ENCODE measurements around the gene MCRIP2. TPM values are rescaled to one million over a fixed set of nuclear protein-coding genes. Genes with fewer than 3 reads are reported as not detected.
A peak's percentile ranks its signal among the peaks of the same experiment; 100 is the strongest.

MCRIP2 gene
- total RNA-seq, 2 donors from 2014 or later = 12.2 to 42.2 TPM

DNA sequence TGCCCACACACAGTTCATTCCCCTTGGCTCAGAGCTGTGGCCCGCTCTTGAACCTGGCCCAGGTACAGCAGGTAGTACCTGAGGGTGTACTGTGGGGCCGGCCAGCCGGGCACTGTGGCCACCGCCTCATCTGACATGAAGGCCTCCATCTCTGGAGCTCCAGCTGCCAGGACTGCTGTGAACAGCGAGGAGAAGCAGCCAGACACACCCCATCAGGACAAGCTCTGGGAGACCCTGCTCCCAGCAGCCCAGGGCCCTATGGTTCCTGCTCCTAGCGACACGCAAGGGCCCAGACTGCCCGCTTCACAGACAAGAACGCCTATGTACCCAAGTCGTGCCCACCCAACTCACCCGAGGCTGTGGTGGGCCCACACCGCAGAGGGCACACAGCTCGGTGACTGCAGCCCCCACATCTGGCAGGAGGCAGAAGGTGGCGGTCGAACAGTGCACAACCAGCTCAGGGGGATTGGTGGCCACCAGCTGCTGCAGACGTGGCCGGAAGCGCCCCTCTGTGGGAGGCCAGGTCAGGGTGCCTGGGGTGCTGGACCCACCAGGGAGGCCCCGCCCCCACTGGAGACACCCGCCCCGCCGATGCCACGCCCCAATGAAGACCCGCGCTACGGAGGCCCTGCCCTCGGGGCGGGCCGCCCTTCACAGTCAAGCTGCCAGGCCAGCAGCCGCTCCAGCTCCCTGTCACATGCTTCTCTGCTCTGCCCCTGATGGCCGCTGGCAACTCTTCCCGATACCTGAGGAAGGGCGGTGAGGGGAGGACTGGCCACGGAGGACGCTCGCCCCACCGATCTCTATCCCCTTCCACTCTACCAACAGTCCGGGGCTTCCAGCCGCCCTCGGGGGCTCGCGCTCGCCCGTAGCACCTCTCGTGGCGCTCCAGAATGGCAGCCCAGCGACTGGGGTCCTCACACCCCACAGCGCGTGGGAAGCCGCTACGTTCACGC is 37.5 kb downstream of the MCRIP2 start:
- Histone ChIP-seq H3K36me3 (peaks cover 19% of the 10 kb centered on the region), H3K4me1 (ENCODE audit: control insufficient read depth in 1 of 2, low read depth in 2 of 2) (peaks cover 28 to 55% of the 10 kb centered on the region in 2 donors), H3K9me3 (no peaks in the 10 kb centered on the region), H3K27ac (peak overlapping the region; percentile 49 to 76), H3K27me3 (replicated peaks; ENCODE audit: insufficient read depth) (no peaks in the 10 kb centered on the region), H3K4me3 (peak overlapping the region; percentile 83)
- DNase-seq (ENCODE audit: low spot score) = no peak
- TF ChIP-seq, protein P1, sequence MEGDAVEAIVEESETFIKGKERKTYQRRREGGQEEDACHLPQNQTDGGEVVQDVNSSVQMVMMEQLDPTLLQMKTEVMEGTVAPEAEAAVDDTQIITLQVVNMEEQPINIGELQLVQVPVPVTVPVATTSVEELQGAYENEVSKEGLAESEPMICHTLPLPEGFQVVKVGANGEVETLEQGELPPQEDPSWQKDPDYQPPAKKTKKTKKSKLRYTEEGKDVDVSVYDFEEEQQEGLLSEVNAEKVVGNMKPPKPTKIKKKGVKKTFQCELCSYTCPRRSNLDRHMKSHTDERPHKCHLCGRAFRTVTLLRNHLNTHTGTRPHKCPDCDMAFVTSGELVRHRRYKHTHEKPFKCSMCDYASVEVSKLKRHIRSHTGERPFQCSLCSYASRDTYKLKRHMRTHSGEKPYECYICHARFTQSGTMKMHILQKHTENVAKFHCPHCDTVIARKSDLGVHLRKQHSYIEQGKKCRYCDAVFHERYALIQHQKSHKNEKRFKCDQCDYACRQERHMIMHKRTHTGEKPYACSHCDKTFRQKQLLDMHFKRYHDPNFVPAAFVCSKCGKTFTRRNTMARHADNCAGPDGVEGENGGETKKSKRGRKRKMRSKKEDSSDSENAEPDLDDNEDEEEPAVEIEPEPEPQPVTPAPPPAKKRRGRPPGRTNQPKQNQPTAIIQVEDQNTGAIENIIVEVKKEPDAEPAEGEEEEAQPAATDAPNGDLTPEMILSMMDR (IDR thresholded peaks at IDR 0.05) = no peak
- peak; percentile 3 for ATAC-seq (ENCODE audit: insufficient number of reproducible peaks, low FRiP score, low read depth)

DNA sequence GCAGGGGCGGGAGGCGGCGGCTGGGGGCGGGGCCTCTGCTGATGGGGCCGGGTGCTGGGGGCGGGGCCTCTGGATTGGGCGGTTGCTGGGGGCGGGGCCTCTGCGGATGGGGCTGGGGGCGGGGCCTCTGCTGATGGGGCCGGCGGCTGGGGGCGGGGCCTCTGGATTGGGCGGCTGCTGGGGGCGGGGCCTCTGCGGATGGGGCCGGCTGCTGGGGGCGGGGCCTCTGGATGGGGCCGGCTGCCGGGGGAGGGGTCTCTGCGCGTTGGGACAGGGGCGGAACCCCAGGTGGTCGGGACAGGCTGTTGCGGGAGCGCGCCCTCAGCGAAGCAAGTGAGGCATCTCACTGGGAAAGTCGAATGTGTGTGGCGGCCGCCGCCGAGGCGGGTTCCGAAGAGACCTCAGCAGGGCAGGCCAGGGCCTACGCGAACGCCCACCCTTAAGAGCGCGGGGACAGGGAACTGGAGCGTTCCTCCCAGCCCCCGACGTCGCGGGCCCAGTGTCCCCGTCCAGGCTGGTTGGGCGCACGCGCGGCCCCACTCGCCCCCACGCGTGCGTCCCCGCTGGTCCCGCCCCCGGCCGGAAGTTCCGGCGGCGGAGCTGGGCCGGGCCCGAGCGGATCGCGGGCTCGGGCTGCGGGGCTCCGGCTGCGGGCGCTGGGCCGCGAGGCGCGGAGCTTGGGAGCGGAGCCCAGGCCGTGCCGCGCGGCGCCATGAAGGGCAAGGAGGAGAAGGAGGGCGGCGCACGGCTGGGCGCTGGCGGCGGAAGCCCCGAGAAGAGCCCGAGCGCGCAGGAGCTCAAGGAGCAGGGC is 38.4 kb downstream of the MCRIP2 start, which contains the start of gene STUB1:
Gene STUB1, plus strand, starts transcription at position 597 of the 811 bp plus-strand sequence. Its CDS starts 116 bp downstream, at position 713.
- ATAC-seq (ENCODE audit: insufficient number of reproducible peaks, low FRiP score, low read depth) (peak; percentile 41), DNase-seq (ENCODE audit: low spot score) (peak; percentile 66)
- Histone ChIP-seq H3K4me1 (ENCODE audit: control insufficient read depth in 1 of 2, low read depth in 2 of 2) (peaks cover 33 to 60% of the 10 kb centered on the region in 2 donors), H3K36me3 (peaks cover 19% of the 10 kb centered on the region), H3K27me3 (replicated peaks; ENCODE audit: insufficient read depth) (no peaks in the 10 kb centered on the region), H3K27ac (peak within 1 kb of the TSS; percentile 82 to 95), H3K9me3 (no peaks in the 10 kb centered on the region), H3K4me3 (peak within 1 kb of the TSS; percentile 83)
- TF ChIP-seq, protein P1 (IDR thresholded peaks at IDR 0.05) = no peak

DNA sequence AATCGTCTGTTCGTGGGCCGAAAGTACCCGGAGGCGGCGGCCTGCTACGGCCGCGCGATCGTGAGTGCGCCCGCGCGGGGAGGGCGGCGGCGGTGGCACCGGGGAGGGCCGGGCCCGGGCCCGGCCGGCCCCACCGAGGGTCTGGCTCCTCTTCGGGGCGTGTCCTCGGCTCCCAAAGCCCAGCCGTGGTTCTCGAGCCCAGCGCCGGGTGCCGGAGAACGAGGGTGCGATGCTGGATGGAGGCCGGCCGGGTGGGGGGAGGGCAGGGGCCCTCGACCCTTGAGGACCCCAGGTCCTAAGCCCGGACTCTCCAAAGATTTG is 39.0 kb downstream of the MCRIP2 start:
- DNase-seq (ENCODE audit: low spot score) (no peak), ATAC-seq (ENCODE audit: insufficient number of reproducible peaks, low FRiP score, low read depth) (no peak)
- TF ChIP-seq, protein P1 (IDR thresholded peaks at IDR 0.05) = no peak
- Histone ChIP-seq H3K4me3 (peak overlapping the region; percentile 83), H3K36me3 (peaks cover 19% of the 10 kb centered on the region), H3K27ac (peak overlapping the region; percentile 82 to 95), H3K9me3 (no peaks in the 10 kb centered on the region), H3K4me1 (ENCODE audit: control insufficient read depth in 1 of 2, low read depth in 2 of 2) (peaks cover 33 to 56% of the 10 kb centered on the region in 2 donors), H3K27me3 (replicated peaks; ENCODE audit: insufficient read depth) (no peaks in the 10 kb centered on the region)

DNA sequence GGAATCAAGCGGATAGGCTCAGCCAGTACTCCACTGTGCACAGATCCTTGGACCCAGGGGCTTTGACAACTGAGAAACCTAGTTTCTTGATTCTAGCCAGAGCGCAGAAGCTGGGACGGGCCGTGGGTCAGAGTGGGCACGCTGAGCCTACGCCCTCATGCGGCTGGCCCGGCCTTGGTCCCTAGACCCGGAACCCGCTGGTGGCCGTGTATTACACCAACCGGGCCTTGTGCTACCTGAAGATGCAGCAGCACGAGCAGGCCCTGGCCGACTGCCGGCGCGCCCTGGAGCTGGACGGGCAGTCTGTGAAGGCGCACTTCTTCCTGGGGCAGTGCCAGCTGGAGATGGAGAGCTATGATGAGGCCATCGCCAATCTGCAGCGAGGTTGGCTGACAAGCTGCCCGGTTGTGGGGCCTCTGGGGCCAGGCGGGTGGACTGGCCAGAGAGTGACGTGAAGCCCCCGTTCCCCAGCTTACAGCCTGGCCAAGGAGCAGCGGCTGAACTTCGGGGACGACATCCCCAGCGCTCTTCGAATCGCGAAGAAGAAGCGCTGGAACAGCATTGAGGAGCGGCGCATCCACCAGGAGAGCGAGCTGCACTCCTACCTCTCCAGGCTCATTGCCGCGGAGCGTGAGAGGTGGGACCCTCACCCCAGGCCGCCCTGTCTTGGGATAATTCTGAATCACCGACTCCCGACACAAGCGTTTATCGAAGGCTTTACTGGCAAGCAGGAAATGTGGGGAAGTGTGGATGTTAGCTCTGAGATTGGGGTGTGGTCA is 39.5 kb downstream of the MCRIP2 start:
- peak overlapping the region; percentile 83 for H3K4me3 ChIP-seq
- TF ChIP-seq, protein P1 (IDR thresholded peaks at IDR 0.05) = no peak
- H3K27ac ChIP-seq = peak overlapping the region; percentile 82 to 95
- no peaks in the 10 kb centered on the region for H3K27me3 ChIP-seq (replicated peaks; ENCODE audit: insufficient read depth)
- peaks cover 33 to 52% of the 10 kb centered on the region in 2 donors for H3K4me1 ChIP-seq (ENCODE audit: control insufficient read depth in 1 of 2, low read depth in 2 of 2)
- H3K9me3 ChIP-seq = no peaks in the 10 kb centered on the region
- H3K36me3 ChIP-seq = peaks cover 19% of the 10 kb centered on the region
- no peak for ATAC-seq (ENCODE audit: insufficient number of reproducible peaks, low FRiP score, low read depth)
- no peak for DNase-seq (ENCODE audit: low spot score)

Measured in thoracic aorta (tissue), 2 donors.